Activated B cell treated with CpG ODN at 0.5 μM for 24 hours (primary cell): Measurements from ENCODE around the gene ELL2. TPM values are rescaled to one million over a fixed set of nuclear protein-coding genes. Genes with fewer than 3 reads are reported as not detected.

Source experiments
- ATAC-seq: fragments of 200-7000 bp; cut with Tn5 transposase; one replicate; pipeline ENCODE4 v1.10.0; 2021; ENCODE audit warnings: low read depth, mild to moderate bottlenecking, moderate library complexity
- CTCF ChIA-PET: fragments of 350-600 bp; sonication (Branson Sonifier 250); formaldehyde crosslinking; loops from one replicate; lab custom pipeline; 2021; ENCODE audit warnings: antibody characterized with exemption; lab: Charles Lee
- POLR2A ChIA-PET: fragments of 350-600 bp; sonication (Branson Sonifier 250); formaldehyde crosslinking; loops from one replicate; lab custom pipeline; 2021; ENCODE audit warnings: antibody characterized with exemption; lab: Charles Lee
- DNase-seq: peaks from one replicate; pipeline ENCODE4 v3.0.0; 2022
- H3K27ac Mint-ChIP-seq: one replicate; pipeline ENCODE4 v1.8.0; 2020; ENCODE audit warnings: mixed read lengths
- H3K27me3 Mint-ChIP-seq: one replicate; pipeline ENCODE4 v1.8.0; 2021; ENCODE audit warnings: mixed read lengths
- H3K36me3 Mint-ChIP-seq: one replicate; pipeline ENCODE4 v1.8.0; 2021; ENCODE audit warnings: low read depth, mixed read lengths
- H3K4me1 Mint-ChIP-seq: one replicate; pipeline ENCODE4 v1.8.0; 2021; ENCODE audit warnings: mixed read lengths
- H3K4me3 Mint-ChIP-seq: one replicate; pipeline ENCODE4 v1.8.0; 2020; ENCODE audit warnings: mild to moderate bottlenecking, mixed read lengths
- H3K9me3 Mint-ChIP-seq: one replicate; pipeline ENCODE4 v1.8.0; 2020; ENCODE audit warnings: mixed read lengths
- CTCF ChIP-seq: fragments of 200-600 bp; IDR thresholded peaks from one replicate; pipeline ENCODE4 v1.8.0; 2022; ENCODE audit warnings: antibody characterized with exemption, mild to moderate bottlenecking
- intact Hi-C: fragments of 100-400 bp; cut with micrococcal nuclease; formaldehyde crosslinking; loops from one replicate; pipeline ENCODE4 v1.15.1; 2024
- total RNA-seq: library from RNA; stranded (reverse); gene quantifications from 2 replicates; pipeline ENCODE4 v1.2.3, GENCODE V29; 2022

The ELL2 gene
- total RNA-seq, 1 donor from 2014 or later, result 56.0 TPM

- no peaks in the 10 kb centered on the region for H3K9me3 Mint-ChIP-seq
- H3K4me1 Mint-ChIP-seq, result no peaks in the 10 kb centered on the region
- no peak for ATAC-seq
- H3K27ac Mint-ChIP-seq, result no peak overlapping the region
- no peaks in the 10 kb centered on the region for H3K36me3 Mint-ChIP-seq
- CTCF ChIA-PET, result no interaction called here
- intact Hi-C loops, result no loop called here
- H3K27me3 Mint-ChIP-seq, result peaks cover 7% of the 10 kb centered on the region
- no peak for TF ChIP-seq CTCF
- H3K4me3 Mint-ChIP-seq, result no peak overlapping the region
- POLR2A ChIA-PET, result no interaction called here
- no peak for DNase-seq
Measured at GRCh38 chr5:95995962-95996489, 34.4 kb upstream of the ELL2 start.

- ATAC-seq (no peak), DNase-seq (no peak)
- intact Hi-C loops, result no loop called here
- no peaks in the 10 kb centered on the region for H3K36me3 Mint-ChIP-seq
- ChIA-PET POLR2A (no interaction called here), CTCF (no interaction called here)
- H3K27me3 Mint-ChIP-seq, result peaks cover 4% of the 10 kb centered on the region
- H3K4me3 Mint-ChIP-seq, result no peak overlapping the region
- H3K4me1 Mint-ChIP-seq, result no peaks in the 10 kb centered on the region
- no peak overlapping the region for H3K27ac Mint-ChIP-seq
- no peaks in the 10 kb centered on the region for H3K9me3 Mint-ChIP-seq
- TF ChIP-seq CTCF, result no peak
Measured at GRCh38 chr5:95993776-95994175, 32.1 kb upstream of the ELL2 start.

GRCh38 chr5:95993266-95993665, 31.6 kb upstream of the ELL2 start:
- POLR2A ChIA-PET, result no interaction called here
- CTCF ChIA-PET, result no interaction called here
- Mint-ChIP-seq H3K4me3 (no peak overlapping the region), H3K4me1 (no peaks in the 10 kb centered on the region), H3K36me3 (no peaks in the 10 kb centered on the region), H3K27ac (no peak overlapping the region), H3K9me3 (no peaks in the 10 kb centered on the region), H3K27me3 (peaks cover 4% of the 10 kb centered on the region)
- no peak for DNase-seq
- ATAC-seq, result no peak
- no peak for TF ChIP-seq CTCF
- intact Hi-C loops, result no loop called here

- Mint-ChIP-seq H3K4me3 (no peak overlapping the region), H3K36me3 (no peaks in the 10 kb centered on the region), H3K4me1 (no peaks in the 10 kb centered on the region), H3K27ac (no peak overlapping the region), H3K9me3 (no peaks in the 10 kb centered on the region), H3K27me3 (peaks cover 4% of the 10 kb centered on the region)
- POLR2A ChIA-PET, result no interaction called here
- intact Hi-C loops, result no loop called here
- no peak for DNase-seq
- CTCF ChIA-PET, result interaction anchor here (0.6 kb wide), 1 partner anchor 233 kb away, joined by 3 read pairs; no protein-coding TSS in a partner anchor
- no peak for TF ChIP-seq CTCF
- ATAC-seq, result no peak
Measured at GRCh38 chr5:95989283-95990048, 27.8 kb upstream of the ELL2 start.

- H3K27me3 Mint-ChIP-seq, result peaks cover 4% of the 10 kb centered on the region
- ATAC-seq (no peak), DNase-seq (no peak)
- no peak overlapping the region for H3K27ac Mint-ChIP-seq
- H3K4me3 Mint-ChIP-seq, result no peak overlapping the region
- POLR2A ChIA-PET, result no interaction called here
- no peaks in the 10 kb centered on the region for H3K4me1 Mint-ChIP-seq
- no peak for TF ChIP-seq CTCF
- H3K9me3 Mint-ChIP-seq, result no peaks in the 10 kb centered on the region
- intact Hi-C loops, result no loop called here
- no peaks in the 10 kb centered on the region for H3K36me3 Mint-ChIP-seq
- CTCF ChIA-PET, result no interaction called here
Measured at GRCh38 chr5:95988877-95989276, 27.2 kb upstream of the ELL2 start.
